GM23248 (cell line): ENCODE data around the gene GUCA1A.

ENCODE experiments used
- EZH2 ChIP-seq: fragments of 200-600 bp; sonication (generic); IDR thresholded peaks from 2 replicates; pipeline ENCODE4 v1.6.1; 2018; ENCODE audit warnings: antibody characterized with exemption, mild to moderate bottlenecking; ENCODE audit not compliant: insufficient read depth, poor library complexity, severe bottlenecking
- EZH2phosphoT487 ChIP-seq: fragments of 200-600 bp; sonication (generic); IDR thresholded peaks from 2 replicates; pipeline ENCODE4 v1.6.1; 2018; ENCODE audit warnings: antibody characterized with exemption, moderate library complexity, mild to moderate bottlenecking, low read depth; ENCODE audit not compliant: insufficient read depth

DNA sequence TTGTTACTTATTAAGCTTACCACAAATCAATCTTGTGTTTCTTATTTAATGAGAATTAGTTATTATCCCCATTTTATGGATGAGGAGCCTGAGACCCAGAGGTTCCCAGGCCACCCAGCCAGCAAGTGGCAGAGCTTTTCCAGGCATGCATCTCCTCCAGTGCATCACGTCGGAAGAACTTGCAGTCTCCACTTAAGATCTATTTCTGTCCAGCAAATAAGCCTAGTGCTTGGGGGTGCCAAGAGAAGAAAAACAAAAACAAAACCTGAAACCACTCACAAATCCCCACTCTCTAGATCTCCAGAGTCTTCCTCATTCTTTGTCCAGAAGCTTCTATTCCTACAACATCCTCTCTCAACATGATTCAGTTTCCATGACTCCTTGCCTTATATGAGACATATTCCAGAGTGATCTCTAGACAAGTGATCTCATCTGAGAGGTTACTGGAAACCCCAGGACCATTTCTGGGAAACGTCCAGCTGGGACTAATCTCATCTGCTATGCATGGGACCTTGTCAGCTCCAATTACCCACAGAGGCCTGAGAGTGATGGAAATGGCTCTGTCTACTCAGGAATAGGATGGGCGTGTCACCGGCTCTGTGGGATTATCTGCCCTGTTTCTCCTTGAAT lies 17.5 kb downstream of the GUCA1A start:
- TF ChIP-seq EZH2phosphoT487 (no peak), EZH2 (no peak)
